RKO (cell line): ENCODE results near the gene RNF5.

Source experiments
- DNase-seq: peaks from one replicate; pipeline ENCODE4 v3.0.0-alpha.2; 2016; ENCODE audit warnings: low spot score

RNF5 gene

DNA sequence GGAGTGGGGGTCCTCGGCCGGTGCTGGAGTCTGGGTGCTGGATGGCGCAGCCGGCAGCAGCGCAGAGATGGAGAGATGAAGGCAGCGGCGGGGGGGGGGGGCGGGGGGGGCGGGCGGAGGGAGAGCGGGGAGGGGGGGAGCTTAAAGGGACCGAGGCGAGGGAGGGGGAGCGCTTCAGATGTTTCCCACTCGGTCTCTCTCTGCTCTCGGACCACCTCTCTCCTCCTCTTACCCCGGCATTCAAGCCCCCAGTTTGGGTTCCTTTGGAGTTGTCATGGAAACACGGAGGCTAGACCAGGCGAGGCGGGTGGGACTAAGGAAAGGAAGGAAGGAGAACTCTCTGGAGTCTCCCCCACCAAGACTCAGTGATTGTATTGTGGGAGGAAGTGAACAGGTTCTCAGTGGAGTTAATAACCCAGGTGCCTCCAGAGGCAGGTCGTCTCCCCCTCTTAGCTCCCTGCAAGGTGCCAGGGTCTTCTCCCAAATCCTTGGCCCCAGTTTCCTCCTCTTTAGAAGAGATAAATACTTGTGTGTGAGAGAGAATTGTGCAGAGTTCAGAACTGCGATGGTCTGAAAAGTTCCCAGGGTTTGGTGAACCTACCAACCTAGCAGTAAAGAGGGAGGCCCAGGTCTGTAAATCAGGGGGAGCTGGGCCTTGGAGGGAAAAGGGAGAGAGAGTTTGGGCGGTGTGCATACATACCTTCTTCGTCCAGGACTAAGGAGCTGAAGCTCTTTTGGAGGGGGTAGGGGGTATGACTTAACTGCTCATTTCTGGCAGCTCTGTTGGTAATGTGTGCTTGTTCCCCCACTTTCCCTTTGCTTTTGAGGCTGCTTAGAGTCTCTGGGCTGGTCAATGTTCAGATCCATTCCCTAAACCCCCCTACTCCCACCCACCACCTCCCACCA lies 26.1 kb upstream of the RNF5 start, which contains the start of gene PRRT1:
TSS of gene PRRT1 (minus strand) at position 77 of the 906 bp plus-strand sequence. CDS start 112 bp downstream, outside the sequence.
- DNase-seq, result no peak

DNA sequence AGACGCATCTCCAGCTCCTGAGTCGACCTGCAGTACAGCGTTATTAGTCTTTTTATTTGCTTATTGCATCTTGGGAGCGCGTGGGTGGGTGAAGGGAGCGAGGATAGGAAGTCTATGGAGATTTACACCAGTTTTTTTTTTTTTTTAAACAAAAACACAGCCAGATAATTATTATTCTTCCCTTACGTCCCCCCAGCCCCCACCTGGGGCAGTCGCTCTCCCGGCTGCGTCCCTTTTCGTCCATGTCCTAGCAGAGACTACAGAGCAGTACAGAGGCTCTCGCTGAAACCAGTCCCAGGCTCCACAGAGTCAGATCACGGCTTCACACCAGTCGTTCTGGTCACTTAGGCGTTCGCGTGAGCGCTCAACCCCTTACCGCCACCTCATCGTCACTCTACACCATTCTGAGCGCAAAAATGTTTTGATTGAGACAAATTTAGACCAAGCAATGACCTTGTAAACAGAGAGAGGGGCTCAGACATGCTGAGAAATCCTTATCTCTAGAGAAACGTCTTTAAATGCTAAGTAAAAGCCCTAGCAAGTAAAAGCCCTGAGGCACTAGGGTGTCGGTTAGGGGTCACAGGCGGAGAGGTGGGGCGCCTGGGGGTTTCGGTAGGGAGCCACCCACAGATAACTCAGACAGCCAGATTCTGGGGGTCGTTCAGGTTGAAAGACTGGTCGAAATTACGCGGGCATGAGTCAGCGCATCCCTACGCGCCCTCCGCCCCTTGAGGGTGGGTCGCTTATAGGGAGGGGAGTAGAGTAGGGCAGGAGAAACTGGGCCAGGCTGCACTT lies 25.2 kb upstream of the RNF5 start:
- no peak for DNase-seq

DNA sequence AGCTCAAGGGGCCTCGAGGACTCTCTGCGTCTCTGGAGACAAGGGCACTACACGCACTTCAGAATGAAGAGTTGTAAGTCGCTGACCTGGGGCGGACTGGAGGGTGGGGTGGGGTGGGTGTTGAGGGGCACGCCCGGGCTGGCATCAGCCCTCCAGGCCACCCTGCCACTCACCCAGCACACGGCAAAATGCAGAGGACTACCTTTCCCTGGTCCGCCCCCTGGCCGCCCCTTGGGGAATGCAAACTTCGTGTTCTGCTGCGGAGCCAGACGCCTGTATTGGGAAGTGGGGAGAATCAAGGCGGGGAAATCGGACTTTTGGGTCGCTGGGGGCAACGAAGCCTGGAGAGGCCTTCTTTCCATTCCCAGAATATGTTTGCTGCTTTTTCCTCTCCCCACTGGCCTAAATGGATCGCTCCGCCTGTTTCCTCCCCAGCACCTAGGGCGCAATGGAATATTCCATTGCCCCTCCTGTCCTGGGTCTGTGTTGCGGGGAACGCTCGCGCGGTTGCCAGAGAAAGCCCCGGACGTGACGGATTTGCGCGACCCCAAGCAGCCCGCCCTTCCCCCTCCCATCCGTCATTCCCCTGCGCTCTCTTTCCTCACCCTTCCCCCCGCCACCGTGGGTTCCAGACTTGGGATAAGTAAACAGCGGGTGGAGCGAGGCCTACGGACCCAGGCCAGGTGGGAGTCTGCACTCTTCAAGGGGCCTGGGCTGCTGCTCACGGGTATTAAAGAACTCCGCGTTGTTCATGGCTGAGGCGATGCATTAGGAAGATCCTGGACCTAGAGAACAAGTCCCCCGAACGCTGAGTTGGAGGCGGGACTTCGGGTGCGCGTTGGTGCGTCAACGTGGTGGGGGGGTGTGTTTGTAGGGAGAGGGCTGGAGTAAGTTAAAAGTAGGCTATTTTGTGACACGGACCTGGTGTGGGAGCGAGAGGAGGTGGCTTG lies 24.4 kb upstream of the RNF5 start, which contains the start of gene PPT2:
TSS of gene PPT2 (plus strand) at position 578 of the 950 bp plus-strand sequence. CDS start 454 bp downstream, outside the sequence.
- peak; percentile 93 for DNase-seq

DNA sequence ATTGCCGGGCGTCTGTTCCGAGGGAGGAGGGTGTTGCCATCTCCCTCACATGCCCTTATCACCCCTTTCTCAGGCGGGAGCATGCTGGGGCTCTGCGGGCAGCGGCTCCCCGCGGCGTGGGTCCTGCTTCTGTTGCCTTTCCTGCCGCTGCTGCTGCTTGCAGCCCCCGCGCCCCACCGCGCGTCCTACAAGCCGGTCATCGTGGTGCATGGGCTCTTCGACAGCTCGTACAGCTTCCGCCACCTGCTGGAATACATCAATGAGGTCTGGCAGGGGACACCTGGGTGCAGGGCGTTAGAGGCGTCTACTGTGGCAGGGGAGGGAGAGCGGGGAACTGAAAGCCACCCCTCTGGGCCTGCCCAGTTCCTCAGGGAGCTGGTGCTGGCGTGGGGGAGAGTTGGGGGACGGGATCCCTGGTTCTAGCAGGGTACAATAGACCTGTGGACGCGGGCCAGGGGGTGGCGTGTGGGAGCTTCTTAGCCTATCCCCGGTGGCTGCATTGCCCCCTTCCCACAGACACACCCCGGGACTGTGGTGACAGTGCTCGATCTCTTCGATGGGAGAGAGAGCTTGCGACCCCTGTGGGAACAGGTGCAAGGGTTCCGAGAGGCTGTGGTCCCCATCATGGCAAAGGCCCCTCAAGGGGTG lies 23.6 kb upstream of the RNF5 start:
- DNase-seq, result peak; percentile 75

DNA sequence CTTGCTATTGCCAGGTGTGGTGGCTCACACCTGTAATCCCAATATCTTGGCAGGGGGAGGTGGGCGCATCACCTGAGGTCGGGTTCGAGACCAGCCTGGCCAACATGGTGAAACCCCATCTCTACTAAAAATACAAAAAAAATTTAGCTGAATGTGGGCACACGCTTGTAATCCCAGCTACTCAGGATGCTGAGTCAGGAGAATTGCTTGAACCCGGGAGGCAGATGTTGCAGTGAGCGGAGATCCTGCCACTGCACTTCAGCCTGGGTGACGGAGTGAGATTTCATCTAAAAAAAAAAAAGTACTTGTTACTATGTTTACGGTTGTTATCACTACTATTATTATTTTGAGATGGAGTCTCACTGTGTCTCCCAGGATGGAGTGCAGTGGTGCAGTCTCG lies 21.3 kb upstream of the RNF5 start:
- DNase-seq, result no peak

DNA sequence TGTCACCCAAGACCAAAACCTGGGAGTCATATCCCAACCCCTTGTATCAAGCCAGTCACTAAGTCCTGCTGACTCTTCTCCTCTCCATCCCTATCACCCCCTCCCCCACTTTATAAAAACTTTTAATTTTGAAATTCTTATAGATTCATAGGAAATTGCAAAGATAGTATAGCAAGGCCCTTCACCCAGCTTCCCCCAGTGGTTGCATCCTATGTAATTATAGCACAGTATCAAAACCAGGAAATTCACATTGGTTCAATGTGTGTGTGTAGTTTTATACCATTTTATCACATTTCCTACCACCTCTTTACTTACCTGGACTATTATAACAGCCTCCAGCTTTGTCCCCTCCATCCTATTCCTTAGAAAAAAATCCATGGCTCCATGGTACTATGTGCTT lies 20.2 kb upstream of the RNF5 start:
- DNase-seq, result no peak

DNA sequence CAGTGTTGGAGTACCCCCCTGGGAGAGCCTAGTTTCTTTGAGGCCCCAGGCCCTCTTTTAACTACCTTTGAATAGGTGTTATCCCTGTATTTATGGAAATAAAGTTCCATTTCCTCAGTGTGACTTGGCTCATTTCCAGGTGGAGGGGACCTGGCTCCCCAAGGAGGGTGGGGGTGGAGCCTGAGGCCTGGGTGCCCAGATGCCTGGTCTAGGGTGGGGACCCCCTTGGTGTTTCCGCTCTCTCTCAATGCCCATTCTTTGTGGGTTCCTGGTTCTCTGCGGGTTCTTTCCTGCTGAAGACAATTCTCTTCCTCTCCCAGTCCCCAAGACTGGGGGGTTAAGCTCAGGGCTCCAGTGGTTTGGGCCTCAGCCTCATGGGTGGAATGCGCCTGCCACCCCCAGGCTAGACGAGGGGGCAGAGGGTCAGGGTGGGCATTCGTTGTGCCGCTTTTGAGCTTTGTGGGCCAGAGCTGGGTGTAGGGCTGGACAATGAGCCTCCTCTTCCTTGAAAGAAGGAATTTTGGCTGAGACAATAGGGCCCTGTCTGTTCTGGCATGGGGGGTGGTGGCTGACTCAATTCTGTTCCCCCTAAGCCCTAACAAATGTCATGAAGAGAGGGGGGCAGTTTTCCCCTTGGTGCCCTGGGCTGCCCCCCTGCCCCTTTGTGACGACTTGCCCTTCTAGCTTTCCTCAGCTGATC lies 14.5 kb upstream of the RNF5 start:
- DNase-seq, result no peak

DNA sequence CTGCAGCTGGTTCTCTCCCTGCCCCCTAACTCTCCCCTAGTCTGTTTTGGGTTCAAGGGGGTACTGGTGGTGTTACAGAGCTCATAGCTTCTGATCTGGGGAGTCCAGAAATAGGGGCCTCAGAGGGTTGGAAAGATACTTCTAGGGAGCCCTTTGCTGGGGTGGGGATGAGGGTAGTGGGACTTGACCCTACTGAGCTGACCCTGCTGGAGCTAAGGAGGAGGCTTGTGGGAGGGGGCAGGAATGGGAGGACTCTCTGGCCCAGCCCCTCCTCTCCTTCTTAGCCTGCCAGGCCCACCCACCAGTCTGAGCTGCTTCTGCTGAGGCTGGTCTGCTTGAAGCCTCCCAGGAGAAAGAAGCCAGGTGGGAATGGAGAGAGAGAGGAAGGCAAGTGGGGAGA lies 13.9 kb upstream of the RNF5 start, which contains the start of gene EGFL8:
TSS of gene EGFL8 (plus strand) at position 301 of the 400 bp plus-strand sequence. CDS start 1,571 bp downstream, outside the sequence.
- DNase-seq, result no peak

DNA sequence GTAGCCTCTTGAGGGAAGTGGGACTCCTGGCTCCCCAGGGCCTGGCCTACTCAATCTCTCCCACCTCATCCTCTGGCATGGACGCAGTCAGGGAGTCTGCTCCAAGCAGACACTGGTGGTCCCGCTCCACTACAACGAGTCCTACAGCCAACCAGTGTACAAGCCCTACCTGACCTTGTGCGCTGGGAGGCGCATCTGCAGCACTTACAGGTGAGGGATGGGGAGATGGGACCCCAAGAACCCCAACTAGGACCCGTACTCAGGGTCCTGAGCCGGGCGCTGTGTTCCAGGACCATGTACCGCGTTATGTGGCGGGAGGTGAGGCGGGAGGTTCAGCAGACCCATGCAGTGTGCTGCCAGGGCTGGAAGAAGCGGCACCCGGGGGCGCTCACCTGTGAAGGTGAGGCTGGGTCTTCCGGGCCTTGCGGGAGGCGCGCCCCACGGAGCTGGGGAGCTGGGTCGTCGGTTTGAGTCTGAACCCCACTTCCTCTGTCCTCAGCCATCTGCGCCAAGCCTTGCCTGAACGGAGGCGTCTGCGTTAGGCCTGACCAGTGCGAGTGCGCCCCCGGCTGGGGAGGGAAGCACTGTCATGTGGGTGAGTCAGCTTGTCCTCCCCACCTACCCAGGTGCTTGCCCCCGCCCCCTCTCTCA lies 11.7 kb upstream of the RNF5 start:
- no peak for DNase-seq

DNA sequence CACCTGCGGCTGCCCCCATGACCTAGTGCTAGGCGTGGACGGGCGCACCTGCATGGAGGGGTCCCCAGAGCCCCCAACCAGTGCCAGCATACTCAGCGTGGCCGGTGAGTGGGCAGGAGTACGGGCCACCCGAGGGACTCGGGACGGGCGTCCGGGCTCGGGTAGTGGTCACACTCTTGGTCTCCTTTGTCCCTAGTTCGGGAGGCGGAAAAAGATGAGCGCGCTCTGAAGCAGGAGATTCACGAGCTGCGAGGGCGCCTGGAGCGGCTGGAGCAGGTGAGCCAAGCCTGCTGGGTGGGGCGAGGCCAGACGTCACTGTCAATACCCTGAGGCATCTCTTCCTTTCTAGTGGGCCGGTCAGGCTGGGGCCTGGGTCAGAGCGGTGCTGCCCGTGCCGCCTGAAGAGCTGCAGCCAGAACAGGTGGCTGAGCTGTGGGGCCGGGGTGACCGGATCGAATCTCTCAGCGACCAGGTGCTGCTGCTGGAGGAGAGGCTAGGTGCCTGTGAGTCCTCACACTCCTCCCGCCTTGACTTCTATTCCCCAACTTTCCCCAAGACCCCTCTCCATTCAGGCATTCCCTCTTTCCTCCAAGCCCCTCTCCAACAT lies 10.9 kb upstream of the RNF5 start:
- DNase-seq, result no peak

DNA sequence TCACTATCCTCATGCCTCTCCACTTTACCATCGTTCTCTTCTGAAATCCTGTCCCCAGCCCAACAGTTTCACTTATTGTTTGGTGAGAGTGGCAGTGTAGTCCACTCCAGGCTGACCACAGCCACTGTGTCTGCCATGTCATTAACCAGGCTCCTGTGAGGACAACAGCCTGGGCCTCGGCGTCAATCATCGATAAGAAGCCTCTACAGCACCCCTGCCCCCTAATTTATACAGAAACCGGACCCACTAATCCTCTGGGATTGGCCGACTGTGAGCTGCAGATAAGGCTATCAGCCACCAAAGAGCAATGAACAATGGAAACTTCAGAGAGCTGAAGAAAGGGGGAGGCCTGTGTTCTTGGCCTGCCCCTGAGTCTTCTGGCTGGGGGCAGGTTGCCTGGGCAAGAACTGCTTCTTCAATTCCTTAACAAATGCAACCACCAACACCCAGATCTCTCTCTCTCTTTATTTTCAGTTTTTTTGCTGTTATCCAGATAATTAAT lies 10.4 kb upstream of the RNF5 start:
- no peak for DNase-seq

DNA sequence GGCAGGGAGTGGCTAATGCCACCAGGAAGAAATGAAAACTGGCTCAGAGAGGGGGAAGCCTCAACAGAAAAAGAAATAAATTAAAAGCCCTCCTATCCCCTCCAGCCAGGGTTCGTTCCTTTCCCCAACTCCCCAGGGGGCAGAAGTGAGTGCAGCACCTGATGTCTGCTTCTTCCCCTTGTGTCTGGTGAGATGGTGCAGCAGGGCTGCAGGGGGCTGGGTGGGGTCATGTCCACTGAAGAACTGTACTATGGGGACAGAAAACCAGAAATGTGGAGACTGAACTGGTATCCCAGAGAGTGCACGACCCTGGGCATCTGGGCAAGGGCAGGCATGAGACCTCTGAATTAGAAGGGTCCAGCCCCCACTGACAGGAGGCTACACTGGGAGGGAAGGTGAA lies 9.9 kb upstream of the RNF5 start:
- no peak for DNase-seq

DNA sequence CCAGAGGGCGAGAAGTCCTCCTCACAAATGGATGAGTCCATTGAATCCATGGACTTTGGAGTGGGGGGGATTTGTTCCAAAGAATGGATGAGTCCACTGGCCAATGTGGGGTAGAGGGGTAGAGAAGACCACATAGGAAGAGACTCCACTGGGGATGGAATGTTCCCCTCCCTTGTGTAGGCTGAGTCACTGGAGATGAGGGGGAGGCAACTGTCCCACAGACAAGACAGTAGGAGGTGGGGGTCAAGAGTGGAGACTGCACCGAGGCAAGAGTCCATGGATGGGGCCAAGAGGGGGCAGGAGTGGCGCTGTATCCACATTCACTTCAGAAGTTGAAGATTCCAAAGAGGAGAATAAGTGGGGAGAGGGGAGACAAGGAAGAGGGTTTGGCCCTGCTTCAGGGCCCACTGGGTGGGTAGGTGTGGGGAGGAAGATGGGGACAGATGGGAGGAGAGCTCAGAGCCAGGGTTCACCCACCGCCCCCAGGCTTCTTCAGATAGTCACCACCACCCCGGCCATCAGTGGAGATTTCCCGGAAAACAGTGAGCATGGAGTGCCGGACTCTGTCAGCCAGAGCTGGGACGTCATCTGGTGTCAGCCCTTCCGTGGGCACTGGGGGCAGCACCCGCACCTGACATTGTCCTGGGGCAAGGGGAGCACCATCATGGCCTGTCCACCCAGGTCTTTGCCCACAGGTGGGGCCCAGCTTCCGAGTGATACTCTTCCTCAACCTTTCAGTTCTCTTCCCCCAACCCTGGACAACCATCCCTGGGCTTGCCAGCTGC lies 9.2 kb upstream of the RNF5 start:
- no peak for DNase-seq

DNA sequence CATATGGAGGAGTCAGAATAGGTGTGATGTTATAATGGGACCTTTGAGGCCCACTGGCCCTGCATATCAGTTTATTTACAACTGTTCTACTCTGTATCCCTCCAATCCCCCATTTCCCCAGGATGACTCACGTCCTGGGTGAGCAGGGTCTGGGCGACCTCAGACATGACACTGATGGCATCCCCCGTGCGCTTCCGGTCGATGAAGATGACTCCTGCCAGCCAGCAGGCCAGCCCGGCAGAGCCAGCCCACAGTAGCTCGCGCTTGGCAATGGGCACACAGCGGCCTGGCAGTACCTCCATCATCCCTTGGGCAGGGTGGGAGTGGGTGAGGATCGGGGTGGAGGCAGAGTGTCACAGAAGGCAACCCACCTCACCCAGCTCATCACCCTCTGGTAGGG lies 7.9 kb upstream of the RNF5 start:
- DNase-seq, result no peak

DNA sequence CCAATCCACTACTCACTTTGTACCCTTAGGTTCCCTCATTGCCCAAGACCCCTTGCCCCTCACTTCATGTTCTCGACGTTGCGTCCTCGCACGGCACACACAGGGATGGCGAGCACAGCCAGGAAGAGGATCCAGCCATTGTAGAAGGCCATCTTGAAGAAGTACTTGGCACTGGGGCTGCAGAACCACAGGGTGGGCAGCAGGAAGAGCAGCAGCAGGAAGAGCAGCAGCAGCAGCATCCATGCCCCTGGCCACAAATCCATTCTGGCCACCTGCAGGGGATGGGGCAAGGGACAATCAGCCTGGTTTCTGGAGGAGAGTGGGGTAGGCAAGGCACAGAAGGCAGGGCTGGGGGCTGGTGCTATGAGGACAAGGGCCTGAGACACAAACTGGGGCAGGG lies 7.0 kb upstream of the RNF5 start:
- DNase-seq, result no peak

DNA sequence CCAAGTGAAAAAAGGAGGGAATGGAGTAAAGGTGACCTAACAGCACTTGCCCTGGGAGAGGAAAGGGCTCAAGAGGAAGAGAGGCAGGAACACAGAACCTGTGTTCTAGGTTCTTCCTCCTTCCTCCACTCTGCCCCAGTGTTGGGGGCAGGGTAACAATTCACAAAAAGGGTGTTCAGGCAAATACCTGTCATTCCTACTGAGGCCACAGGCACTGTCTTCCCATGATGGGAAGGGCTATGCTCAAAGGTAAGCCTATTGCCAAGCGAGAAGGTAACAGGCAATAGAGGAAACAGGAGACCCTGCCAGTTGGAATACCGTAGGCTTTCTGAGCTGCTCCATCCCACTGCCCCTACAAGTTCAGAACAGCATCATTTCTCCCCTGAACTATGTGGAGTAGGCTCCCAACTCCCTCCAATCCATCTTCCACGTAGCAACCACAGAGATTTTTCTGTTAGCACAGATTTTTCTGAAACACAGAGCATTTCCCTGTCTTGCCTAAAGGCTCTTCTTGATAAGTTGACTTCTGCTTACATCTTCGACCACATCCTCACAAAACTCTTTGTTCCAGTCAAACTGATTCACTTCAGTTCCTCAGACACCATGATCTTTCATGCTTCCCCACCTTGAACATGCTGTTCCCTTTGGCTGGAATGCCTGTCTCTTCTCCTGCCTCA lies 5.0 kb upstream of the RNF5 start:
- no peak for DNase-seq

DNA sequence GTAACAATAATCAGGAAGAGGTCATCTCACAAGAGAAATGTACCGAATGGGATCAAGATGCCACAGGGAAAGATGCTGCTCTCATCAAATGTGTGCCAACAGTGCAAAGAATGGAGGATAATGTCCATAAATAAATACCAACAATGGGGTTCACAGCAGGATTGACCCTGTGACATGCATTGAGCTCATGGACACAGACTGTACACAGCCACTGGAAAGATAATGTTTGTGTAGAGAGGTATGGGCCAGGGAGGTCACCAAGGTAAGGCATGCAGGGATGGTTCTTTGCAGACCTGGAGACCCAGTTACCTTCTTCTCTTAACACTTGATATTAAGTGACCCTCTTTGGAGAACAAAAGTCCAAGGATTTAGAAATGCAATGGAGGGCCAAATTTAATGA lies 3.8 kb upstream of the RNF5 start:
- DNase-seq, result no peak

DNA sequence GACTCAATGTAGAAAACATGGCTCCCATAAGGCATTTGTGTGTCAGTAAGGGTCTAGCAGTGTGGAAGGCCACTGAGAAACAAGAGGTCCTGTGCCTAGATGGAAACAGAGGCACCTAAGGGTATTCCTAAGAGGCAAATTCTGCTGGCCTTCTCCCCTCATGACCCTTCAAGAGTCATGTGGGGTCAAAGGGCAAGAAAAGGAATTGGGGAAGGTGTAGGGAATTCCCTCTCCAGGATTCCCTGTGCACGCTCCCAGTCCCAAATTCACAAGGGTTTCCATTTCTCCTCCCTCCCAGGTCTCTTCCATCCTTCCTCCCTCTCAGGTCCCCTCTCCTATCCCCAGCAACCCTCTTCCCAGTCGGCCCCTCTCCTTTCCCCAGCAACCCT lies 2.9 kb upstream of the RNF5 start:
- DNase-seq, result no peak
